Parathyroid adenoma (tissue), 2 donors: ENCODE data around the gene AP2A2.

ENCODE experiments used
- H2AFZ ChIP-seq: fragments of 300-600 bp; sonication (generic); one replicate; pipeline ENCODE4 v1.7.0; 2017; ENCODE audit warnings: antibody characterized with exemption, mild to moderate bottlenecking
- H3K27ac ChIP-seq: fragments of 300-600 bp; sonication (generic); one replicate; pipeline ENCODE4 v1.7.0; 2017
- H3K27me3 ChIP-seq: fragments of 300-600 bp; sonication (generic); one replicate; pipeline ENCODE4 v1.7.0; 2017; ENCODE audit warnings: low read length; ENCODE audit not compliant: control insufficient read depth, insufficient read depth
- H3K36me3 ChIP-seq: fragments of 300-600 bp; sonication (generic); one replicate; pipeline ENCODE4 v1.7.0; 2017; ENCODE audit warnings: low read length; ENCODE audit not compliant: control insufficient read depth, insufficient read depth
- H3K4me1 ChIP-seq: fragments of 300-600 bp; sonication (generic); one replicate; pipeline ENCODE4 v1.7.0; 2017; ENCODE audit warnings: control low read depth
- H3K4me2 ChIP-seq: fragments of 300-600 bp; sonication (generic); one replicate; pipeline ENCODE4 v1.7.0; 2017; ENCODE audit warnings: low read length
- H3K4me3 ChIP-seq: fragments of 300-600 bp; sonication (generic); one replicate; pipeline ENCODE4 v1.7.0; 2017; ENCODE audit warnings: low read depth, low read length
- H3K79me2 ChIP-seq: fragments of 300-600 bp; sonication (generic); one replicate; pipeline ENCODE4 v1.7.0; 2017; ENCODE audit warnings: control low read depth
- H3K9ac ChIP-seq: fragments of 300-600 bp; sonication (generic); one replicate; pipeline ENCODE4 v1.7.0; 2017; ENCODE audit warnings: mild to moderate bottlenecking
- H3K9me3 ChIP-seq: fragments of 300-600 bp; sonication (generic); one replicate; pipeline ENCODE4 v1.7.0; 2017; ENCODE audit warnings: low read length; ENCODE audit not compliant: control insufficient read depth
- CTCF ChIP-seq: fragments of 300-600 bp; sonication (generic); IDR thresholded peaks from one replicate; pipeline ENCODE4 v1.7.0; 2017; ENCODE audit warnings: antibody characterized with exemption, mild to moderate bottlenecking
- donor health status: primary hyperparathyroidism.

AP2A2 gene

GRCh38 chr11:926341-926916 is 759 bp downstream of the AP2A2 start:
- Histone ChIP-seq H3K36me3 (no peaks in the 10 kb centered on the region), H3K4me3 (peak overlapping the region; percentile 64), H3K27me3 (no peaks in the 10 kb centered on the region), H3K79me2 (no peaks in the 10 kb centered on the region), H2AFZ (no peak overlapping the region), H3K27ac (peak overlapping the region; percentile 36), H3K4me2 (peak overlapping the region; percentile 73), H3K4me1 (peaks cover 3% of the 10 kb centered on the region), H3K9ac (no peak overlapping the region), H3K9me3 (no peaks in the 10 kb centered on the region)
- no peak for TF ChIP-seq CTCF

GRCh38 chr11:927871-928270 is 2.2 kb downstream of the AP2A2 start:
- no peaks in the 10 kb centered on the region for H3K27me3 ChIP-seq
- no peak overlapping the region for H3K4me3 ChIP-seq
- no peaks in the 10 kb centered on the region for H3K36me3 ChIP-seq
- no peak overlapping the region for H3K27ac ChIP-seq
- H3K9me3 ChIP-seq = no peaks in the 10 kb centered on the region
- H3K79me2 ChIP-seq = peaks cover 3% of the 10 kb centered on the region
- no peak overlapping the region for H3K4me2 ChIP-seq
- no peak overlapping the region for H3K9ac ChIP-seq
- peaks cover 6% of the 10 kb centered on the region for H3K4me1 ChIP-seq
- TF ChIP-seq CTCF = no peak
- no peak overlapping the region for H2AFZ ChIP-seq

GRCh38 chr11:928786-929185 is 3.1 kb downstream of the AP2A2 start:
- peaks cover 10% of the 10 kb centered on the region for H3K79me2 ChIP-seq
- H2AFZ ChIP-seq = no peak overlapping the region
- peak overlapping the region; percentile 12 for H3K4me2 ChIP-seq
- no peaks in the 10 kb centered on the region for H3K36me3 ChIP-seq
- H3K4me1 ChIP-seq = peaks cover 6% of the 10 kb centered on the region
- TF ChIP-seq CTCF = no peak
- H3K4me3 ChIP-seq = no peak overlapping the region
- H3K9ac ChIP-seq = no peak overlapping the region
- H3K27ac ChIP-seq = no peak overlapping the region
- no peaks in the 10 kb centered on the region for H3K27me3 ChIP-seq
- no peaks in the 10 kb centered on the region for H3K9me3 ChIP-seq

- H3K27me3 ChIP-seq = no peaks in the 10 kb centered on the region
- TF ChIP-seq CTCF = no peak
- no peak overlapping the region for H3K4me3 ChIP-seq
- H3K27ac ChIP-seq = no peak overlapping the region
- peaks cover 6% of the 10 kb centered on the region for H3K4me1 ChIP-seq
- H3K79me2 ChIP-seq = peaks cover 10% of the 10 kb centered on the region
- no peak overlapping the region for H3K9ac ChIP-seq
- H3K4me2 ChIP-seq = no peak overlapping the region
- no peak overlapping the region for H2AFZ ChIP-seq
- H3K36me3 ChIP-seq = no peaks in the 10 kb centered on the region
- no peaks in the 10 kb centered on the region for H3K9me3 ChIP-seq
Measured at GRCh38 chr11:929405-929804, 3.7 kb downstream of the AP2A2 start.

GRCh38 chr11:931385-931784 is 5.7 kb downstream of the AP2A2 start:
- H3K27me3 ChIP-seq = no peaks in the 10 kb centered on the region
- peaks cover 11% of the 10 kb centered on the region for H3K79me2 ChIP-seq
- H3K36me3 ChIP-seq = no peaks in the 10 kb centered on the region
- no peak for TF ChIP-seq CTCF
- no peak overlapping the region for H3K9ac ChIP-seq
- H3K4me2 ChIP-seq = no peak overlapping the region
- no peak overlapping the region for H3K27ac ChIP-seq
- H3K4me1 ChIP-seq = peaks cover 6% of the 10 kb centered on the region
- H2AFZ ChIP-seq = no peak overlapping the region
- no peaks in the 10 kb centered on the region for H3K9me3 ChIP-seq
- H3K4me3 ChIP-seq = no peak overlapping the region
